Stimulated activated CD4-positive, alpha-beta T cell treated with anti-CD3 and anti-CD28 coated beads, Interleukin-15, amount 100 ng/mL, for 24 hours (primary cell): ENCODE results near the gene CHPT1.

Experiments
- DNase-seq: peaks from one replicate; pipeline ENCODE4 v3.0.0-alpha.2; 2020

CHPT1 gene

DNA sequence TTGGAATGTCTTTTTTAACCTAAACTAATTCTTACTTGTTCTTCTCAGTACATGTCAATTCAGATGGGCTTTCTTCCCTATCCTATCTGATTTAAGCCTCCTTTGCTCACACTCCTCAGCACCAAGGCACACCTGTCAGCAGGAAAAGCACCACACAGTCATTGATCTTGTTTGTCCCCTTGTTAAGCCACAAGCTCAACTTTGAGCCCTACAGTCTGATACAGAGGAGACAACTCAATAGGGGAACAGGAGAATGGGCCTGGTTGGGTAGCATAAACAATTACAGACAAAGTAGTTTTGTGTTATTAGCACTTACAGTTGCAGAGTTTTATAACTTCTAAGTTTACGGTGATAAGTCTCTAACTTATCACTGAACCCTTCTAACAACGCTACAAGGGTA, 71.3 kb downstream of the CHPT1 start:
- no peak for DNase-seq

DNA sequence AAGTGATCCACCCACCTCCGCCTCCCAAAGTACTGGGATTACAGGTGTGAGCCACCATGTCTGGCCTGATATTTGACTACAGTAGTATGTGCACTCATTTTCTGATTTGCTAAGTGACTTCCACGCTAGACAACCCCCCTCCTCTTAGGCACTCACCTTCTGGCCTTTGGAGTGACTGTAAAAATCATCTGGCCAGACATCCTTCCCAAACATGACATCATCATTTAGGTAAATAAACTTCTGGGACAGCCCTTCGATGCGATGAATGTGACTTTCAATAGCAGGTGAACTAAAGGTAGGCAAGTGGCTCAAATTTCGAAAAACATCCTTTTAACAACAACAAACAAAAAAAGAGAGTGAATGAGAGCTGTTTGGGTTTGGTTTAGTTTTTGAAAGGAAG, 72.4 kb downstream of the CHPT1 start:
- DNase-seq: no peak

DNA sequence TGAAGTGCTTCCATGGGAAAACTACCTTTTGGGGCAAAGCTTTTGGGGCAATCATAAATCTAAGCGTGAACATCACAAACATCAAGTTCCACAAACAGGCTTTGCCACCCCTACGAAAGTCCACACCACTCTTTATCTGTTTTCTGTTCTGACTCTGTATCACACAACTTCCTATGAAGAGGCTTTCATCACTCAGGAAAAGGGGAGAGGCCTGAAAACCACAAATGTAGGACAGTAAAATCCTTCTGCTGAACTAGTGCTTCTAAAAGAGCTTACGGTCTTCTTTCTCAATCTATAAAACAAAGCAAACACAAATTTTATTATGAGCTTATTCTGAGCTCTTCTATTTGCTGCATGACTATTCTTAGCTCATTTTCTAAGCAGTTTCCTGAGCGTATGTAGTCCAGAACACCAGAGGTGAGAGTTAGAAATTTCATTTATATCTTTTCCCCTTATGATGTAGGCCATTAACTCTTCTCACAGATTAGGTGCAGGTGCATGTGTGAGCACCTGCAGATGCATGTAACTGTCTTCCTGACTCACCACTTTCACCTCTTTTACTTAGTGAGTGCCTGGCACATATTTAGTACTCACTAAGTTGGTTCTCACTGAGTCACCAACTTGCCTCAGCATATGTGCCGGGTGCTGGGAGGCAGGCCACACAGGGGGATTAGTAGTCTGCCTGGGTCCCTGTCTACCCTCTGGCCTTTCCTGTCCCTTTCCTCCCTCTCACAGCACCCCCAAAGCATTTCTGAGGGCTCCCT, 74.8 kb downstream of the CHPT1 start:
- DNase-seq: no peak

DNA sequence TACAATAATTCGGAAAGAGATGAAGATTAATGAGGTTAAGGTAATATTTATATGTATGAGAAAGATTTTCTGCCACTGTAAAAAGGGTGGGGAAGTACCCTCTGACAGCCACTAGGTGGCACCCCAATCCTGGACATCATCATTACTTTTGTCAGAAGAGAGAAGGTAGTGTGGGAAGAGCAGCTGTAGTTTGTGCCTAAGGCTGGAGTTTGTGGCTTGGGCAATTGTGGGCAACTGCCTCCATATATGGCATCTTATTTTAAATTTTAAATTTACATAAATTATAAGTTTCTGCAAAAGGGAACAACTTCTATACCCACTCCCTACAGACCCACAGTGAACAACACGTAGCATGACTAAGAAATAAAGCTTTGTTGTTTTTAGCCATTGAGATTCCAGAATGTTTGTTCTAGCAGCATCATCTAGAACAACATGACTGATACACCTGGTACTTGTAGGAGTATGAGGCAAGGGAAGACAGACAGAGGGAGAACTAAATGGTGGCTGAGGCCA, 76.3 kb downstream of the CHPT1 start:
- peak; percentile 69 for DNase-seq

DNA sequence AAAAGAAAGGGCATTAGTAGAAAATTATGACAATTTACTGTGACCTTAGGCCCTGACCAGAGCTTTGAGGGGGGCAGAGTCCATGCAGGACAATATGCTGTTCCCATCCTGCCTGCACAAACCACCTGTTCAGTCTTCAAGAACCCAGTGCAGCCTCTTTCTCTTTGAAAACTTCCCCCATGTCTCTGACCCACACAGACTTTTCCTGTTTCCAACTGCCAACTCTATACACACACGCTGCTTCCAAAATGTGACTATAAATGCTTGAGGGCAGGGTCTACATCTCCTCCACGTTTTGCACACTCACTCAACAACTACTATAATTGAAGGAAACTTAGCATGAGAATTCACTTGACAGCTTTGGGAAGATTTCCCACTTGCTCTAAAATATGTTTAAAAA, 78.4 kb downstream of the CHPT1 start:
- no peak for DNase-seq

DNA sequence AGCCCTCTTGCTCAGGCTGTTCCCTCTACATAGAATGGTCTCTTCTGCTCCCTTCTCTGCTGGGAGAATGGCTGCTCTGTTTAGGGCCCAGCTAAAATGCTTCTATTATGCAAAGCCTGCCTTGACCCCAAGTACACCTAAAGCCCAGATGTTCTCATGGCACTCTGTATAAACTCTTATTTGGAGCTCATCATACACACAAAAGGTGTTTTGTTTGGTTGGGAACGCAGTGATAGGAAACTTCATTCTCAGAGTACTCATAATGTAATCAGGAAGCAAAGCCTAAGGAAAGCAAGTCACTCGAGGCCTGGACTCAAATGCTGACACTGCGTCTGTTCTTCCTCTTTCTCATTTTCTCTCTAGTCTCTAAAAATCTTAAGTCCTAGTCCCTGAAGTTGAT, 80.0 kb downstream of the CHPT1 start:
- no peak for DNase-seq

DNA sequence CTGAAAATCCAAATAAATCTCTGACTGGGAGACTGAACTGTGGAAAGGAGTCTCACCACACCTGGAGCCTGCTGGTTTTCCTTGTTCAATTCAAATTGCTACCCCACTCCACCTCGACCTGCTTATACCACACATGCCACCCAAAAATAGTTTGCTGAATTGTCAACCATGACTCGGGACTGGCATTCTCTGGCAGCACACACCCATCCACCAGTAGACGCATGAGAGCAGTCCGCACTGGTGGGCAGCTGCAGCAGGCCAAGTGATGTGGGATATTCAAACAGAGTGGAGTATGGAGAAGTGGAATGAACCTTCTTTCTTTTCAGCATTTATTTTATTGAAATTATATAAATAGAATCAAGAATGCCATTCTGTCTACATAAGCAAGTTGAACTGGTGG, 80.5 kb downstream of the CHPT1 start:
- no peak for DNase-seq
